HL-60 (cell line): ENCODE measurements around the gene UBE4B.

Source experiments
- DNase-seq, 2 experiments: peaks; one replicate each; pipeline ENCODE4 v3.0.0-alpha.2; 2010 to 2020; ENCODE audit warnings: low read depth in 1 of 2, low spot score in 1 of 2
- H3K27ac ChIP-seq: fragments of 250-450 bp; sonication (Bioruptor Pico); replicated peaks from 2 replicates; pipeline ENCODE4 v1.5.1; 2020; ENCODE audit warnings: mild to moderate bottlenecking, moderate library complexity
- H3K27me3 ChIP-seq: fragments of 250-450 bp; sonication (Bioruptor Pico); 2 replicates; pipeline ENCODE4 v1.5.1; 2021; ENCODE audit warnings: mild to moderate bottlenecking, moderate library complexity; ENCODE audit not compliant: insufficient read depth, poor library complexity, severe bottlenecking
- H3K4me3 ChIP-seq: replicated peaks from 2 replicates; pipeline ENCODE4 v1.5.1; 2011; ENCODE audit warnings: mild to moderate bottlenecking, control low read depth, low read length; ENCODE audit not compliant: insufficient read depth
- CTCF ChIP-seq: IDR thresholded peaks from one replicate; pipeline ENCODE4 v1.5.1; 2011; ENCODE audit warnings: low read length, control low read depth, inconsistent platforms; ENCODE audit not compliant: insufficient read depth
- GABPA ChIP-seq: IDR thresholded peaks from 2 replicates; pipeline ENCODE4 v1.6.1; 2012; ENCODE audit warnings: low read depth
- POLR2AphosphoS5 ChIP-seq: IDR thresholded peaks from 2 replicates; pipeline ENCODE4 v1.6.1; 2012; ENCODE audit warnings: low read depth
- REST ChIP-seq: IDR thresholded peaks from 2 replicates; pipeline ENCODE4 v1.6.1; 2012; ENCODE audit warnings: low read depth; ENCODE audit not compliant: insufficient replicate concordance
- SPI1 ChIP-seq: IDR thresholded peaks from 2 replicates; pipeline ENCODE4 v1.6.1; 2012; ENCODE audit warnings: low read depth, mild to moderate bottlenecking, borderline replicate concordance

UBE4B gene

GRCh38 chr1:10181154-10181553 lies 148.4 kb downstream of the UBE4B start:
- Histone ChIP-seq H3K27me3 (no peaks in the 10 kb centered on the region), H3K27ac (no peak overlapping the region), H3K4me3 (no peak overlapping the region)
- no peak for TF ChIP-seq REST
- no peak for TF ChIP-seq CTCF
- TF ChIP-seq GABPA: no peak
- TF ChIP-seq SPI1: no peak
- TF ChIP-seq POLR2AphosphoS5: no peak
- no peak for DNase-seq

- no peak overlapping the region for H3K27ac ChIP-seq
Observed at GRCh38 chr1:10185759-10186158, 153.0 kb downstream of the UBE4B start.

GRCh38 chr1:10186331-10187025 lies 153.7 kb downstream of the UBE4B start:
- no peak for DNase-seq
- no peak overlapping the region for H3K4me3 ChIP-seq
- H3K27me3 ChIP-seq: no peaks in the 10 kb centered on the region
- no peak overlapping the region for H3K27ac ChIP-seq
- TF ChIP-seq CTCF (no peak), GABPA (no peak), SPI1 (no peak), REST (no peak), POLR2AphosphoS5 (no peak)

More at GRCh38 chr1:10185759-10186158, 153.0 kb downstream of the UBE4B start:
- Histone ChIP-seq H3K4me3 (no peak overlapping the region), H3K27me3 (no peaks in the 10 kb centered on the region)
- no peak for DNase-seq
- no peak for TF ChIP-seq SPI1

GRCh38 chr1:10187026-10187334 lies 154.2 kb downstream of the UBE4B start:
- TF ChIP-seq REST (no peak), POLR2AphosphoS5 (no peak), GABPA (no peak), CTCF (no peak)
- H3K27me3 ChIP-seq: no peaks in the 10 kb centered on the region
- H3K4me3 ChIP-seq: no peak overlapping the region
- DNase-seq: no peak
- no peak overlapping the region for H3K27ac ChIP-seq
